H9 (cell line): ENCODE measurements around the gene SPECC1. TPM values are rescaled to one million over a fixed set of nuclear protein-coding genes. Genes with fewer than 3 reads are reported as not detected.
A peak's percentile ranks its signal among the peaks of the same experiment; 100 is the strongest.

Source experiments
- DNase-seq: peaks from one replicate; pipeline ENCODE4 v3.0.0-alpha.2; 2017
- H2AFZ ChIP-seq: one replicate; pipeline ENCODE4 v1.6.1; 2013; ENCODE audit warnings: mild to moderate bottlenecking, low read length, control low read depth, moderate library complexity
- H2AK5ac ChIP-seq: 2 replicates; pipeline ENCODE4 v1.6.1; 2013; ENCODE audit warnings: low read length, control low read depth, mixed read lengths; ENCODE audit not compliant: insufficient read length
- H2BK120ac ChIP-seq: one replicate; pipeline ENCODE4 v1.6.1; 2013; ENCODE audit warnings: low read depth, mild to moderate bottlenecking, low read length, control low read depth, inconsistent platforms; ENCODE audit not compliant: poor library complexity, severe bottlenecking
- H2BK12ac ChIP-seq: 2 replicates; pipeline ENCODE4 v1.6.1; 2013; ENCODE audit warnings: low read length, control low read depth, mixed read lengths, low read depth; ENCODE audit not compliant: insufficient read length
- H2BK15ac ChIP-seq: 2 replicates; pipeline ENCODE4 v1.6.1; 2013; ENCODE audit warnings: low read depth, low read length, control low read depth
- H2BK20ac ChIP-seq: one replicate; pipeline ENCODE4 v1.6.1; 2013; ENCODE audit warnings: low read depth, mild to moderate bottlenecking, low read length, control low read depth, inconsistent platforms; ENCODE audit not compliant: poor library complexity, severe bottlenecking
- H2BK5ac ChIP-seq: 2 replicates; pipeline ENCODE4 v1.6.1; 2013; ENCODE audit warnings: low read length, control low read depth, mixed read lengths; ENCODE audit not compliant: insufficient read length
- H3K14ac ChIP-seq: 2 replicates; pipeline ENCODE4 v1.6.1; 2013; ENCODE audit warnings: low read length, control low read depth; ENCODE audit not compliant: insufficient read depth
- H3K18ac ChIP-seq: 2 replicates; pipeline ENCODE4 v1.6.1; 2013; ENCODE audit warnings: low read depth, mild to moderate bottlenecking, mixed read lengths, low read length, control low read depth; ENCODE audit not compliant: insufficient read length
- H3K23ac ChIP-seq: 2 replicates; pipeline ENCODE4 v1.6.1; 2013; ENCODE audit warnings: low read length, control low read depth, mixed read lengths, low read depth; ENCODE audit not compliant: insufficient read length
- H3K23me2 ChIP-seq: 2 replicates; pipeline ENCODE4 v1.6.1; 2013; ENCODE audit warnings: low read depth, mild to moderate bottlenecking, mixed read lengths, low read length, control low read depth; ENCODE audit not compliant: insufficient read length, poor library complexity, severe bottlenecking
- H3K27ac ChIP-seq: 2 replicates; pipeline ENCODE4 v1.5.1; 2013; ENCODE audit warnings: low read length, control low read depth, mixed read lengths, low read depth; ENCODE audit not compliant: insufficient read length
- H3K27me3 ChIP-seq: 2 replicates; pipeline ENCODE4 v1.6.1; 2013; ENCODE audit warnings: low read length, control low read depth, inconsistent platforms; ENCODE audit not compliant: insufficient read depth
- H3K4ac ChIP-seq: 2 replicates; pipeline ENCODE4 v1.6.1; 2013; ENCODE audit warnings: low read depth, mild to moderate bottlenecking, control low read depth, inconsistent platforms, low read length, moderate library complexity
- H3K4me1 ChIP-seq: 2 replicates; pipeline ENCODE4 v1.6.1; 2013; ENCODE audit warnings: low read length, control low read depth, inconsistent platforms; ENCODE audit not compliant: insufficient read depth
- H3K4me2 ChIP-seq: 2 replicates; pipeline ENCODE4 v1.6.1; 2013; ENCODE audit warnings: low read length, control low read depth, mixed read lengths; ENCODE audit not compliant: insufficient read length, insufficient read depth
- H3K56ac ChIP-seq: 2 replicates; pipeline ENCODE4 v1.6.1; 2013; ENCODE audit warnings: low read depth, mild to moderate bottlenecking, mixed read lengths, low read length, control low read depth; ENCODE audit not compliant: insufficient read length
- H3K79me1 ChIP-seq: 2 replicates; pipeline ENCODE4 v1.6.1; 2013; ENCODE audit warnings: low read depth, mild to moderate bottlenecking, moderate library complexity, low read length, control low read depth, inconsistent platforms; ENCODE audit not compliant: insufficient read depth, poor library complexity, severe bottlenecking
- H3K79me2 ChIP-seq: 2 replicates; pipeline ENCODE4 v1.6.1; 2013; ENCODE audit warnings: low read length, control low read depth, inconsistent platforms; ENCODE audit not compliant: insufficient read depth
- H3K9ac ChIP-seq: 2 replicates; pipeline ENCODE4 v1.6.1; 2013; ENCODE audit warnings: low read length, control low read depth, mixed read lengths; ENCODE audit not compliant: insufficient read length; ENCODE audit errors: extremely low read depth
- H3K9me3 ChIP-seq: one replicate; pipeline ENCODE4 v1.6.1; 2013; ENCODE audit warnings: low read depth, low read length, inconsistent platforms; ENCODE audit not compliant: control insufficient read depth
- H3T11ph ChIP-seq: one replicate; pipeline ENCODE4 v1.6.1; 2013; ENCODE audit warnings: mild to moderate bottlenecking, low read length, control low read depth, inconsistent platforms
- H4K20me1 ChIP-seq: one replicate; pipeline ENCODE4 v1.6.1; 2013; ENCODE audit not compliant: control insufficient read depth, insufficient read length, insufficient read depth
- H4K5ac ChIP-seq: 2 replicates; pipeline ENCODE4 v1.6.1; 2013; ENCODE audit warnings: low read depth, mild to moderate bottlenecking, mixed read lengths, low read length, control low read depth; ENCODE audit not compliant: insufficient read length
- H4K8ac ChIP-seq: replicated peaks from 2 replicates; pipeline ENCODE4 v1.6.1; 2013; ENCODE audit warnings: low read length, control low read depth, mixed read lengths, low read depth; ENCODE audit not compliant: insufficient read length
- H4K91ac ChIP-seq: 2 replicates; pipeline ENCODE4 v1.6.1; 2013; ENCODE audit warnings: low read depth, mild to moderate bottlenecking, moderate library complexity, mixed read lengths, low read length, control low read depth; ENCODE audit not compliant: insufficient read length
- H3K27ac Mint-ChIP-seq, 3 experiments: 2 replicates in 2 of 3; 3 replicates in 1 of 3; pipeline ENCODE4 v1.8.0; 2020 to 2021; ENCODE audit warnings: mixed read lengths in 3 of 3, mild to moderate bottlenecking in 1 of 3, moderate library complexity in 1 of 3
- H3K27me3 Mint-ChIP-seq: 2 replicates; pipeline ENCODE4 v1.8.0; 2021; ENCODE audit warnings: low read depth, mild to moderate bottlenecking, moderate library complexity, mixed read lengths
- H3K36me3 Mint-ChIP-seq, 3 experiments: 2 replicates in 2 of 3; 3 replicates in 1 of 3; pipeline ENCODE4 v1.8.0; 2020 to 2021; ENCODE audit warnings: low read depth in 3 of 3, mixed read lengths in 3 of 3; ENCODE audit not compliant: insufficient read depth in 1 of 3
- H3K4me1 Mint-ChIP-seq, 2 experiments: 2 replicates each; pipeline ENCODE4 v1.8.0; 2020; ENCODE audit warnings: mixed read lengths in 2 of 2
- H3K4me3 Mint-ChIP-seq, 2 experiments: 2 replicates in 1 of 2; 3 replicates in 1 of 2; pipeline ENCODE4 v1.8.0; 2020 to 2021; ENCODE audit warnings: mild to moderate bottlenecking in 2 of 2, mixed read lengths in 2 of 2, moderate library complexity in 1 of 2
- H3K9me3 Mint-ChIP-seq, 2 experiments: 2 replicates in 1 of 2; 3 replicates in 1 of 2; pipeline ENCODE4 v1.8.0; 2020; ENCODE audit warnings: mild to moderate bottlenecking in 2 of 2, mixed read lengths in 2 of 2, moderate library complexity in 1 of 2
- WGBS: extraction: QIAGEN DNeasy Blood & Tissue Kit; methylation state at CpG from one replicate; pipeline ENCODE4 v1.1.7; 2013; ENCODE audit warnings: missing lambda C conversion rate, low lambda C conversion rate, mixed read lengths; ENCODE audit not compliant: insufficient read length; ENCODE audit errors: extremely low coverage; 5-methylcytosine and 5-hydroxymethylcytosine counted together
- total RNA-seq: library from RNA; stranded (reverse); gene quantifications from 2 replicates; pipeline ENCODE4 v1.2.1, GENCODE V29; 2021
- TF ChIP-seq, protein P1 (sequence below): fragments of 200-600 bp; sonication (generic); conservative IDR thresholded peaks from 3 replicates; pipeline ENCODE4 v1.8.0; 2021; ENCODE audit warnings: antibody characterized with exemption, mild to moderate bottlenecking

SPECC1 gene
- total RNA-seq, 1 experiment from 2014 or later = 65.7 TPM

DNA sequence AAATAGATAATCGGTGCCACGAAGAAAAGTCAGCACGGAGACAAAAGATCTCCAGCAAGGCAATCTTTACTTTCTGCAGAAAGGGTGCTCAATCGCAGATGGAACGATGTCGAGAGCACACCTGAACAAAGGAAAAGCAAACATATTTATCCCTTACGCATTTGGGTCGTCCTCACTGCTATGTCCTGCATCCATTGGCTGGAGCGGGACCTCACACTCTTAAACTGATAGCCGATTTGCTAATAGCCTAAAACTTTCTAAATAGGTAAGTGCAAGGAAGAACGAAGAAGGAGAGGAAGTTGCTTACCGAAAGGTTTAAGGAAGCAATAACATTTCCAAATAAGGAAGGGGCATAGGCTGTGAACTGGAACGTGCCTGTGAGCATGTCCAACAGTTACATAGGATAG lies 30.4 kb upstream of the SPECC1 start:
- Histone ChIP-seq H3K23me2 (no peaks in the 10 kb centered on the region), H3K9me3 (no peaks in the 10 kb centered on the region), H3K27ac (no peak overlapping the region), H2BK5ac (no peak overlapping the region), H2AFZ (no peak overlapping the region), H4K20me1 (no peaks in the 10 kb centered on the region), H2BK20ac (no peak overlapping the region), H3K27me3 (no peaks in the 10 kb centered on the region), H4K91ac (no peak overlapping the region), H2BK15ac (no peak overlapping the region), H3K79me1 (peaks cover 6% of the 10 kb centered on the region), H2BK12ac (no peak overlapping the region), H3K4ac (no peak overlapping the region), H3K9ac (peak overlapping the region; percentile 73), H3K14ac (no peak overlapping the region), H2AK5ac (no peak overlapping the region), H3K4me1 (no peaks in the 10 kb centered on the region), H3K4me2 (peak overlapping the region; percentile 52), H3K79me2 (peaks cover 26% of the 10 kb centered on the region; the same call in 1 of the 2 replicates), H2BK120ac (no peak overlapping the region), H3K18ac (no peak overlapping the region), H3K56ac (no peak overlapping the region), H4K5ac (no peak overlapping the region), H3T11ph (no peak overlapping the region), H4K8ac (no peak overlapping the region), H3K23ac (no peak overlapping the region)
- TF ChIP-seq, protein P1, sequence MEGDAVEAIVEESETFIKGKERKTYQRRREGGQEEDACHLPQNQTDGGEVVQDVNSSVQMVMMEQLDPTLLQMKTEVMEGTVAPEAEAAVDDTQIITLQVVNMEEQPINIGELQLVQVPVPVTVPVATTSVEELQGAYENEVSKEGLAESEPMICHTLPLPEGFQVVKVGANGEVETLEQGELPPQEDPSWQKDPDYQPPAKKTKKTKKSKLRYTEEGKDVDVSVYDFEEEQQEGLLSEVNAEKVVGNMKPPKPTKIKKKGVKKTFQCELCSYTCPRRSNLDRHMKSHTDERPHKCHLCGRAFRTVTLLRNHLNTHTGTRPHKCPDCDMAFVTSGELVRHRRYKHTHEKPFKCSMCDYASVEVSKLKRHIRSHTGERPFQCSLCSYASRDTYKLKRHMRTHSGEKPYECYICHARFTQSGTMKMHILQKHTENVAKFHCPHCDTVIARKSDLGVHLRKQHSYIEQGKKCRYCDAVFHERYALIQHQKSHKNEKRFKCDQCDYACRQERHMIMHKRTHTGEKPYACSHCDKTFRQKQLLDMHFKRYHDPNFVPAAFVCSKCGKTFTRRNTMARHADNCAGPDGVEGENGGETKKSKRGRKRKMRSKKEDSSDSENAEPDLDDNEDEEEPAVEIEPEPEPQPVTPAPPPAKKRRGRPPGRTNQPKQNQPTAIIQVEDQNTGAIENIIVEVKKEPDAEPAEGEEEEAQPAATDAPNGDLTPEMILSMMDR = no peak
- Mint-ChIP-seq H3K27ac (peak overlapping the region; percentile 97 to 99 (median 98); a peak in 4 of 7 replicates), H3K4me1 (peaks cover 24 to 27% of the 10 kb centered on the region in 2 experiments), H3K27me3 (peaks cover 5% of the 10 kb centered on the region), H3K36me3 (peaks cover 13 to 29% (median 18%) of the 10 kb centered on the region in 3 experiments), H3K9me3 (peaks cover 8% of the 10 kb centered on the region in 2 experiments), H3K4me3 (peak overlapping the region; percentile 91 to 95)
- DNase-seq = peak; percentile 68
- WGBS = no CpG with 5 or more reads among the region's 13 CpGs
